ENCODE data around the gene DENND2A.

The DENND2A gene

GRCh38 chr7:140653319-140654108, 12.9 kb upstream of the DENND2A start:
- no peaks in the 10 kb centered on the region for H4K20me1 ChIP-seq (ENCODE audit: insufficient read depth)
- H3K27ac ChIP-seq, result no peak overlapping the region
- peak overlapping the region; percentile 63 for H2AFZ ChIP-seq (ENCODE audit: low read depth)
- TF ChIP-seq, protein P1, sequence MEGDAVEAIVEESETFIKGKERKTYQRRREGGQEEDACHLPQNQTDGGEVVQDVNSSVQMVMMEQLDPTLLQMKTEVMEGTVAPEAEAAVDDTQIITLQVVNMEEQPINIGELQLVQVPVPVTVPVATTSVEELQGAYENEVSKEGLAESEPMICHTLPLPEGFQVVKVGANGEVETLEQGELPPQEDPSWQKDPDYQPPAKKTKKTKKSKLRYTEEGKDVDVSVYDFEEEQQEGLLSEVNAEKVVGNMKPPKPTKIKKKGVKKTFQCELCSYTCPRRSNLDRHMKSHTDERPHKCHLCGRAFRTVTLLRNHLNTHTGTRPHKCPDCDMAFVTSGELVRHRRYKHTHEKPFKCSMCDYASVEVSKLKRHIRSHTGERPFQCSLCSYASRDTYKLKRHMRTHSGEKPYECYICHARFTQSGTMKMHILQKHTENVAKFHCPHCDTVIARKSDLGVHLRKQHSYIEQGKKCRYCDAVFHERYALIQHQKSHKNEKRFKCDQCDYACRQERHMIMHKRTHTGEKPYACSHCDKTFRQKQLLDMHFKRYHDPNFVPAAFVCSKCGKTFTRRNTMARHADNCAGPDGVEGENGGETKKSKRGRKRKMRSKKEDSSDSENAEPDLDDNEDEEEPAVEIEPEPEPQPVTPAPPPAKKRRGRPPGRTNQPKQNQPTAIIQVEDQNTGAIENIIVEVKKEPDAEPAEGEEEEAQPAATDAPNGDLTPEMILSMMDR (conservative IDR thresholded peaks at IDR 0.05; ENCODE audit: low read depth, low read length), result peak; percentile 100
- no peaks in the 10 kb centered on the region for H3K36me3 ChIP-seq (ENCODE audit: insufficient read depth)
- H3K79me2 ChIP-seq (ENCODE audit: insufficient read depth, low read depth), result no peaks in the 10 kb centered on the region
- no peaks in the 10 kb centered on the region; the same call in 1 of the 2 replicates for H3K27me3 ChIP-seq (ENCODE audit: insufficient read depth, low read depth)
- peaks cover 17% of the 10 kb centered on the region for H3K4me1 ChIP-seq (ENCODE audit: low read depth, poor library complexity, severe bottlenecking)
- H3K9ac ChIP-seq, result no peak overlapping the region
- H3K4me2 ChIP-seq, result peak overlapping the region; percentile 41; the same call in 1 of the 2 replicates
- H3K4me3 ChIP-seq (IDR thresholded peaks at IDR 0.05; ENCODE audit: insufficient read depth, low read depth, low read length), result no peak overlapping the region

DNA sequence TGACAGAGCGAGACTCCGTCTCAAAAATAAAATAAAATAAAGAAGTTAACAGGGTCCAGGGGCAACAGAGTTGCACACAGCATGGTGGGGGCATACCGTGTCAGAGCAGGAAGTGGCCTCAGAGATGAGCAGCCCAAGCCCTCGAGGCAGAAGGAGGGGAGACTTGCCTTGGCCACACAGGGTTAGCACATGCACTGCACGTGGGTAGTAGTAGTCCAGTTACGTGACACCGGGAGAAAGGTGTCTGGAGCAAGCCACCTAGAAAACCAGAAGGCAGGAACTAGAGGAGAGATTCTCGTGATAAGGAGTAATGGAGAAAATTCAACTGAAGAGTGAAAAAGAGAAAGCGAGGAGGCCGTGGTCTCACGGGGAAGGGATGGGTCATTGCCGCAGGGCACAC, 9.8 kb upstream of the DENND2A start:
- Histone ChIP-seq H2AFZ (ENCODE audit: low read depth) (no peak overlapping the region), H3K9ac (no peak overlapping the region), H3K4me1 (ENCODE audit: low read depth, poor library complexity, severe bottlenecking) (peaks cover 4% of the 10 kb centered on the region), H3K27me3 (ENCODE audit: insufficient read depth, low read depth) (no peaks in the 10 kb centered on the region), H3K79me2 (ENCODE audit: insufficient read depth, low read depth) (no peaks in the 10 kb centered on the region), H3K27ac (no peak overlapping the region), H3K4me2 (no peak overlapping the region), H4K20me1 (ENCODE audit: insufficient read depth) (no peaks in the 10 kb centered on the region), H3K36me3 (ENCODE audit: insufficient read depth) (no peaks in the 10 kb centered on the region), H3K4me3 (IDR thresholded peaks at IDR 0.05; ENCODE audit: insufficient read depth, low read depth, low read length) (no peak overlapping the region)
- TF ChIP-seq, protein P1 (conservative IDR thresholded peaks at IDR 0.05; ENCODE audit: low read depth, low read length), result no peak

- Histone ChIP-seq H3K36me3 (ENCODE audit: insufficient read depth) (no peaks in the 10 kb centered on the region), H3K9ac (no peak overlapping the region), H4K20me1 (ENCODE audit: insufficient read depth) (no peaks in the 10 kb centered on the region), H3K4me3 (IDR thresholded peaks at IDR 0.05; ENCODE audit: insufficient read depth, low read depth, low read length) (no peak overlapping the region), H3K79me2 (ENCODE audit: insufficient read depth, low read depth) (no peaks in the 10 kb centered on the region), H3K4me2 (no peak overlapping the region), H3K4me1 (ENCODE audit: low read depth, poor library complexity, severe bottlenecking) (peaks cover 4% of the 10 kb centered on the region), H3K27me3 (ENCODE audit: insufficient read depth, low read depth) (no peaks in the 10 kb centered on the region), H2AFZ (ENCODE audit: low read depth) (no peak overlapping the region), H3K27ac (no peak overlapping the region)
- TF ChIP-seq, protein P1 (conservative IDR thresholded peaks at IDR 0.05; ENCODE audit: low read depth, low read length), result no peak
These were observed 9.1 kb upstream of the DENND2A start for GRCh38 chr7:140649556-140650205.

DNA sequence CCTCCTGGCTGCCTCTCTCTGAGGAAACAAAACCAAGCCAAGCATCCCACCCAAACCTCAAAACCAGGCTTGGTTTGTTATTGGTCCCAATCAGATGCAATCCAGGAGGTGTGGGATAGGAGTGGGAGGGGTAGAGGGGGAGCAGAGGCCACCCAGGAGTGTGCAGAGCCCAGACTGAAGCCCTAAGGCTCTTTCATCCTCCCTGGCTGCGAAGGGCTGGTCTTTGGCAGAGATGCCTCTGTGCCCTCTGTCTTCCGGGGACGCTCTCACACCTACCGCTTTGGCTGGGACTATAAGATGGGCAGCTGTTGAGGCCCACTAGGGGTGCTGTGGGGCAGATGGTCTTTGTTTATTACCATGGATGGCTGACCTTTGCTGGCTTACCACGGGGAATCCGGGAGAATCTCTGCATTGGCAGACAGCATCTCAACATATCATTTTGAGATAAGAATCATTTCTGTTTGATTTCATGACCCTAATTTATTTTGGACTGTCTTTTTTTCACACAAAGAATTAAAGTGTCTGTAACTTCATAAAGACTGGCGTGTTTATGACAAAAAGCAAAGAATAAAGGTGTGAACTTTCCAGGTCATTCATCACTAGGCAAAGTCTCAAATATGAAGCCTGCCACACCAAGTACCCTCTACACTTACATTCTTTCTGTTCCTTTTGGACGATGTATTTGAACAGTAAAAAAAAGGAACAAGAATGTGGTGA, 6.5 kb upstream of the DENND2A start:
- Histone ChIP-seq H3K4me3 (IDR thresholded peaks at IDR 0.05; ENCODE audit: insufficient read depth, low read depth, low read length) (no peak overlapping the region), H4K20me1 (ENCODE audit: insufficient read depth) (no peaks in the 10 kb centered on the region), H3K27ac (no peak overlapping the region), H3K4me1 (ENCODE audit: low read depth, poor library complexity, severe bottlenecking) (no peaks in the 10 kb centered on the region), H3K27me3 (ENCODE audit: insufficient read depth, low read depth) (no peaks in the 10 kb centered on the region), H3K9ac (no peak overlapping the region), H3K36me3 (ENCODE audit: insufficient read depth) (no peaks in the 10 kb centered on the region), H2AFZ (ENCODE audit: low read depth) (no peak overlapping the region), H3K4me2 (no peak overlapping the region), H3K79me2 (ENCODE audit: insufficient read depth, low read depth) (no peaks in the 10 kb centered on the region)
- TF ChIP-seq, protein P1 (conservative IDR thresholded peaks at IDR 0.05; ENCODE audit: low read depth, low read length), result peak; percentile 46; the same call in 1 of the 2 replicates

Measured in KMS-11 (cell line).